Ishikawa (cell line): ENCODE results near the gene AQP12A.

ENCODE experiments used
- EGR1 ChIP-seq: IDR thresholded peaks from 2 replicates; pipeline ENCODE4 v1.6.1; 2012
- EP300 ChIP-seq: IDR thresholded peaks from 2 replicates; pipeline ENCODE4 v1.6.1; 2012; ENCODE audit warnings: borderline replicate concordance
- TAF1 ChIP-seq: IDR thresholded peaks from 2 replicates; pipeline ENCODE4 v1.6.1; 2012; ENCODE audit warnings: low read depth, mild to moderate bottlenecking
- TEAD4 ChIP-seq: IDR thresholded peaks from 2 replicates; pipeline ENCODE4 v1.6.1; 2012
- YY1 ChIP-seq: IDR thresholded peaks from 2 replicates; pipeline ENCODE4 v1.6.1; 2012; ENCODE audit warnings: low read depth
- ZBTB7A ChIP-seq: IDR thresholded peaks from 2 replicates; pipeline ENCODE4 v1.6.1; 2012; ENCODE audit warnings: low read depth
- TF ChIP-seq, protein P1 (sequence below): IDR thresholded peaks from 2 replicates; pipeline ENCODE4 v1.6.1; 2012
- TF ChIP-seq, protein P2 (sequence below): IDR thresholded peaks from 2 replicates; pipeline ENCODE4 v1.6.1; 2012

DNA sequence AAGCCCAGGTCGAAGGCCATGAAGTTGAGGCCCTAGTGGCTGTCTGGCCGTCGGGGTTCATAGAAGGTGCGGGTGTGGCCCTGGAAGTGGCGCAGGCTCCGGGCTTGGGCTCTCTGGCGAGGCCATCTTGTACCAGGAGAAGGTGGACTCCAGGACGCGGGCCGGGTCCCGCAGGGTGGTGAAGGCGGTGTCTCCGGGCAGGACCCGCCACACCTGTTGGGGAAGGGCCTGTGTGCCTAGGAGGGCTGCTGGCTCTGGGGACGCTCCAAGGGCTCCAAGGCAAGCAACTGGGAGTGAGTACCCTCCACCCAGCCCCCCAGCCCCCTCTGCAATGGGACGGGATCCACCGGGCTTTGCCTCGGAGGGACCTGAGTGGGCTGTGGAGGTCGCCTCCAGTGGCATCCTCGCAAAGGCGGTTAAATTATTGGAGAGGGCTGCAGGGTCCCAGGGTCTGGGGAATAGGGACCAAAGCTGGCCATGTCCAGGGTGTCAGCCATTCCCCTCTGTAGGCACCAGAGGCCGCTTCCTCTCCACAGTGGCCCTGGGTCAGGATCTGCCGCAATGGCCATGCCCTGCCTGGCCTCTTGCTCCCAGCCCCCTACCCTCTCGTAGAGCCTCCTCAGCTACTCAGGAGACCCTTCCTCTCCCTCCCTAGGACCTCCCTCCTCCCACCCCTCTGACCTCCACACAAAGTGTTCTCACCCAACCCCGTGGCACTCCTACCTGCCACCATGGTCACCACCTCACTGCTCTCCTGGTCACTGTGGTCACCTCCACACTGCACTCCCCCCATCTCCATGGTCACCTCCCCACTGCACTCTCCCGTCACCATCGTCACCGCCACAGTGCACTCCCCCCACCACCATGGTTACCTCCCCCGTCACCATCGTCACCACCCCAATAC lies 10.3 kb downstream of the AQP12A start:
- TF ChIP-seq EP300, result no peak
- TF ChIP-seq, protein P1, sequence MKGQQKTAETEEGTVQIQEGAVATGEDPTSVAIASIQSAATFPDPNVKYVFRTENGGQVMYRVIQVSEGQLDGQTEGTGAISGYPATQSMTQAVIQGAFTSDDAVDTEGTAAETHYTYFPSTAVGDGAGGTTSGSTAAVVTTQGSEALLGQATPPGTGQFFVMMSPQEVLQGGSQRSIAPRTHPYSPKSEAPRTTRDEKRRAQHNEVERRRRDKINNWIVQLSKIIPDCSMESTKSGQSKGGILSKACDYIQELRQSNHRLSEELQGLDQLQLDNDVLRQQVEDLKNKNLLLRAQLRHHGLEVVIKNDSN, result no peak
- no peak for TF ChIP-seq ZBTB7A
- TF ChIP-seq TAF1, result no peak
- no peak for TF ChIP-seq TEAD4
- TF ChIP-seq, protein P2, sequence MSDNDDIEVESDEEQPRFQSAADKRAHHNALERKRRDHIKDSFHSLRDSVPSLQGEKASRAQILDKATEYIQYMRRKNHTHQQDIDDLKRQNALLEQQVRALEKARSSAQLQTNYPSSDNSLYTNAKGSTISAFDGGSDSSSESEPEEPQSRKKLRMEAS, result no peak
- TF ChIP-seq EGR1, result no peak
- no peak for TF ChIP-seq YY1
